Liver (tissue), 9 donors: Measurements from ENCODE around the gene APEX1. TPM values are rescaled to one million over a fixed set of nuclear protein-coding genes. Genes with fewer than 3 reads are reported as not detected.

Experiments used
- DNase-seq: peaks from one replicate; pipeline ENCODE4 v3.0.0-alpha.2; 2017; ENCODE audit warnings: low spot score
- H3K27ac ChIP-seq, 2 donors: one replicate each; pipeline ENCODE4 v1.7.0; 2013; ENCODE audit warnings: inconsistent platforms in 2 of 2, low read length in 2 of 2, control low read depth in 1 of 2, low read depth in 1 of 2, mild to moderate bottlenecking in 1 of 2
- H3K27me3 ChIP-seq, 4 donors: one replicate each; pipeline versions ENCODE4 v1.6.1 to v1.7.0; 2013; ENCODE audit warnings: low read length in 3 of 4, inconsistent platforms in 1 of 4, mild to moderate bottlenecking in 1 of 4, moderate library complexity in 1 of 4; ENCODE audit not compliant: control insufficient read depth in 4 of 4, insufficient read depth in 4 of 4
- H3K36me3 ChIP-seq, 4 donors: one replicate each; pipeline versions ENCODE4 v1.6.1 to v1.7.0; 2013; ENCODE audit warnings: low read length in 3 of 4, mild to moderate bottlenecking in 3 of 4, low read depth in 1 of 4, moderate library complexity in 1 of 4; ENCODE audit not compliant: control insufficient read depth in 4 of 4, insufficient read depth in 3 of 4
- H3K4me1 ChIP-seq, 4 donors: one replicate each; pipeline versions ENCODE4 v1.6.1 to v1.7.0; 2013; ENCODE audit warnings: low read length in 3 of 4, mild to moderate bottlenecking in 3 of 4, moderate library complexity in 1 of 4; ENCODE audit not compliant: control insufficient read depth in 4 of 4, insufficient read depth in 4 of 4
- H3K4me3 ChIP-seq, 3 donors: one replicate each; pipeline versions ENCODE4 v1.6.1 to v1.7.0; 2013; ENCODE audit warnings: low read length in 3 of 3, control low read depth in 1 of 3, low read depth in 1 of 3, mild to moderate bottlenecking in 1 of 3
- H3K9ac ChIP-seq, 2 donors: one replicate each; pipeline ENCODE4 v1.7.0; 2013; ENCODE audit warnings: low read length in 2 of 2, mild to moderate bottlenecking in 2 of 2, moderate library complexity in 2 of 2, control low read depth in 1 of 2, low read depth in 1 of 2
- H3K9me3 ChIP-seq, 4 donors: one replicate each; pipeline versions ENCODE4 v1.6.1 to v1.7.0; 2013; ENCODE audit warnings: low read length in 3 of 4; ENCODE audit not compliant: control insufficient read depth in 4 of 4
- EGR1 ChIP-seq, 2 donors: IDR thresholded peaks; 2 replicates each; pipeline ENCODE4 v1.6.1; 2016 to 2018; ENCODE audit warnings: antibody characterized with exemption in 2 of 2, low read depth in 2 of 2
- FOXA1 ChIP-seq: IDR thresholded peaks from 2 replicates; pipeline ENCODE4 v1.6.1; 2016; ENCODE audit warnings: antibody characterized with exemption
- FOXA2 ChIP-seq: IDR thresholded peaks from 2 replicates; pipeline ENCODE4 v1.6.1; 2016; ENCODE audit warnings: antibody characterized with exemption
- GABPA ChIP-seq, 2 donors: IDR thresholded peaks in 1 of 2; conservative IDR thresholded peaks in 1 of 2; 2 replicates each; pipeline ENCODE4 v1.6.1; 2016; ENCODE audit warnings: antibody characterized with exemption in 2 of 2, mild to moderate bottlenecking in 1 of 2, moderate library complexity in 1 of 2
- HNF4A ChIP-seq, 2 donors: conservative IDR thresholded peaks; 2 replicates each; pipeline ENCODE4 v1.6.1; 2016; ENCODE audit warnings: antibody characterized with exemption in 2 of 2, mild to moderate bottlenecking in 2 of 2
- JUND ChIP-seq, 2 donors: IDR thresholded peaks; 2 replicates each; pipeline ENCODE4 v1.6.1; 2016; ENCODE audit warnings: antibody characterized with exemption in 2 of 2
- NR2F2 ChIP-seq: IDR thresholded peaks from 2 replicates; pipeline ENCODE4 v1.6.1; 2016; ENCODE audit warnings: antibody characterized with exemption
- RAD21 ChIP-seq, 2 donors: IDR thresholded peaks; 2 replicates each; pipeline ENCODE4 v1.6.1; 2016; ENCODE audit warnings: antibody characterized with exemption in 2 of 2, mild to moderate bottlenecking in 2 of 2
- RXRA ChIP-seq, 2 donors: IDR thresholded peaks; 2 replicates each; pipeline ENCODE4 v1.6.1; 2017 to 2018; ENCODE audit warnings: antibody characterized with exemption in 2 of 2, mild to moderate bottlenecking in 1 of 2
- TAF1 ChIP-seq: conservative IDR thresholded peaks from 2 replicates; pipeline ENCODE4 v1.6.1; 2016; ENCODE audit warnings: antibody characterized with exemption, mild to moderate bottlenecking
- WGBS: extraction: QIAGEN DNeasy Blood & Tissue Kit; methylation state at CpG from one replicate; pipeline ENCODE4 v1.1.7; 2013; 5-methylcytosine and 5-hydroxymethylcytosine counted together
- polyA plus RNA-seq, 2 donors: library from polyadenylated mRNA; stranded (reverse) in 1 of 2; unstranded in 1 of 2; fragments of 200-250 nt in 1 of 2; fragments of >200 nt in 1 of 2; fragmentation: Nextera tagmentation in 1 of 2; extraction: Ambion mirVana in 1 of 2; gene quantifications; one replicate each; pipeline versions ENCODE4 v1.2.1 to v1.2.3, GENCODE V29; 2013 to 2015
- total RNA-seq, 2 donors: library from RNA; depleted of rRNA; stranded (reverse); fragments of >200 nt; gene quantifications; one replicate each; pipeline ENCODE4 v1.2.3, GENCODE V29; 2014
- TF ChIP-seq, protein P1 (sequence below): fragments of 150-350 bp; IDR thresholded peaks from 2 replicates; pipeline ENCODE4 v1.5.1; 2017; ENCODE audit warnings: improper control_type of control experiment, low read depth, low read length; ENCODE audit not compliant: missing input control
- TF ChIP-seq, protein P2 (sequence below): IDR thresholded peaks from 2 replicates; pipeline ENCODE4 v1.6.1; 2016; ENCODE audit warnings: antibody characterized with exemption
- TF ChIP-seq, protein P3 (sequence below): IDR thresholded peaks from 2 replicates; pipeline ENCODE4 v1.6.1; 2016; ENCODE audit warnings: antibody characterized with exemption
- TF ChIP-seq, protein P4 (sequence below): IDR thresholded peaks from 2 replicates; pipeline ENCODE4 v1.6.1; 2016; ENCODE audit warnings: antibody characterized with exemption
- TF ChIP-seq, protein P5 (sequence below): IDR thresholded peaks from 2 replicates; pipeline ENCODE4 v1.6.1; 2016; ENCODE audit warnings: antibody characterized with exemption, mild to moderate bottlenecking
- donor health status: healthy.
- donor health status: healthy.
- donor health status: healthy.
- donor health status: healthy.
- donor health status: healthy.

APEX1 gene
- total and polyA plus RNA-seq, 4 donors, result 32.4 to 64.5 (median 46.7) TPM

DNA sequence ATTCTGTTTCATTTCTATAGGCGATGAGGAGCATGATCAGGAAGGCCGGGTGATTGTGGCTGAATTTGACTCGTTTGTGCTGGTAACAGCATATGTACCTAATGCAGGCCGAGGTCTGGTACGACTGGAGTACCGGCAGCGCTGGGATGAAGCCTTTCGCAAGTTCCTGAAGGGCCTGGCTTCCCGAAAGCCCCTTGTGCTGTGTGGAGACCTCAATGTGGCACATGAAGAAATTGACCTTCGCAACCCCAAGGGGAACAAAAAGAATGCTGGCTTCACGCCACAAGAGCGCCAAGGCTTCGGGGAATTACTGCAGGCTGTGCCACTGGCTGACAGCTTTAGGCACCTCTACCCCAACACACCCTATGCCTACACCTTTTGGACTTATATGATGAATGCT lies 1.9 kb downstream of the APEX1 start:
- H3K9me3 ChIP-seq, result no peaks in the 10 kb centered on the region
- DNase-seq, result no peak
- 86% methylated on average over 13 of the region's 13 CpGs for WGBS

DNA sequence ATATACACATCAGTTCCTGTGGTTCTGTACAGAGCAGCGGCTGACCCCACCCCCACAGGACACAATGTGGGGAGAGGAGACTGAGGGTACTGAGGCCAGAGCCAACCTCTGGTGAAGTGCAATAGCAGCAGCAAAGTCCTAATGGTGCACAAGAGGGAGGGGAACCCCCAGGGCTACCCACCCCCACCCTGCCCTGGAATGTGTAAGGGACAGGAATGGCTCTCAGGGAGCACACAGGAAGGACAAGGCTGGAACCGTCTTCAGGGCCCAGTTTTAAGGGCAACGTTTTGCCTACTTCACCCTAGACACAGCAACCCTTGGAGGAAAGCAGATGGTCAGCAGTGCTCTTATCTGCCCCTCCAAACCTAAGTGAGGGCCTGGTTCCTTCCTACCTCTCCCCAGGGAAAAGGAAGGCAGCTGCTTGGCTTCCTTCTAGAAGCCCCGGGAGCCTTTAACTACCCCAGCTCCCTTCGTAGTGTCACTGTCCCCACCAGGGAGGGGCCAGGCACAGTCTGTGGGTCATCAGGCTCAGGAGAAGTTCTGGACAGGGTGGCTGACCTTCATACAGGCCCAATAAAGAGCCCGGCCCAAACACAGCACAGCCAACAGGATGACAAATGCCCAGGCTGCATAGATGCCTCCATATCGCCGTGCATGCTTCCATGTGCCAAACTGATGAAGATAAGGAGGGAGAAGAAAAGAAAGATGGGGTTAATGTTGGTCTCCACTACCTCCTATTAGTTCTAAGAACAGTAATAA lies 3.2 kb downstream of the APEX1 start:
- H3K27ac ChIP-seq, result no peak overlapping the region

More for the DNA sequence above, 1.9 kb downstream of the APEX1 start:
- peaks cover 7 to 33% (median 29%) of the 10 kb centered on the region in 4 donors for H3K36me3 ChIP-seq
- H3K27ac ChIP-seq, result no peak overlapping the region
- no peaks in the 10 kb centered on the region for H3K27me3 ChIP-seq
- H3K4me3 ChIP-seq, result no peak overlapping the region
- no peak overlapping the region for H3K9ac ChIP-seq
- TF ChIP-seq NR2F2, result no peak
- no peak for TF ChIP-seq HNF4A (conservative IDR thresholded peaks at IDR 0.05)
- no peak for TF ChIP-seq TAF1
- H3K4me1 ChIP-seq, result peaks cover 4 to 36% (median 26%) of the 10 kb centered on the region in 4 donors

DNA sequence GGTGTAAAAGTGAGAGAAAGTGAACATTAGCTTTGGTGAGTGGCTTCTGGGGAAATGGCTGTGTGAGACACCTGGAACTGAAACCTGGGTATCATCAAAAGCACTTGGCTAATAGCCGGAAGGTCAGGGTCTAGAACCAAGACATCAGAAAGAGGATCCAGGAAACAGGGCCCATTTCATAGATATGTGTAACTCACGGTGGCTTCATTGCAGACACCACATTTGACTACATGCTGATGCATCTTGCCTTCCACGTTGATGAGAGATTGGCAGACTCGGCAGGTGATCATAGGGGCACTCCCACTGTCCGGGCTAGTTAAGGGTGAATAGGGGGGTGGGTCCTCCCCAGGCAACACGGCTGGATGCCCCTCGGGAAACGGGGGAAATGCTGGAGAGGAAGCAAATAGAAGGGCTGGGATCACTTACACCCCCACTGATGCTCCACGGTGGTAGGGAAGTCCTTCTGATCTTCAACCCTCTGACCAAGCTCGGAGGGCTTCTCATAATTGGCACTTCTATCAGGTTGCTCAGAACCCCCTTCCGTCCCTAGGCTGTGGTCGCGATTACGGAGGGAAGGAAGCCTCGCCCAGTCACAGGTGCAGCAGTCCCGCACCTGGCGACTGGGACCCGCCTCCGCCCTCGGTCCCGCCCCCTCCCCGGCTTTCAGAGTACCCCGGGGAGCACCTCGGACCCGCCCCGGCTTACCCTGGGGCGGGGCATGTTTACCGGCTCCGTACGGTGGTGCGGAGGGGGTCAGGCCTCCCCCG lies 5.6 kb downstream of the APEX1 start:
- Histone ChIP-seq H3K36me3 (peaks cover 7 to 29% (median 26%) of the 10 kb centered on the region in 4 donors), H3K27ac (peak overlapping the region; percentile 79 to 89), H3K4me1 (peaks cover 0 to 29% (median 20%) of the 10 kb centered on the region in 4 donors), H3K27me3 (no peaks in the 10 kb centered on the region), H3K4me3 (peak overlapping the region; percentile 79 to 87 (median 82)), H3K9me3 (no peaks in the 10 kb centered on the region), H3K9ac (peak overlapping the region; percentile 59 to 76)
- WGBS, result 7% methylated on average over 32 of the region's 32 CpGs
- peak; percentile 61 for DNase-seq
- TF ChIP-seq HNF4A (conservative IDR thresholded peaks at IDR 0.05), result no peak
- no peak for TF ChIP-seq RXRA (IDR thresholded peaks at IDR 0.05)
- TF ChIP-seq, protein P1, sequence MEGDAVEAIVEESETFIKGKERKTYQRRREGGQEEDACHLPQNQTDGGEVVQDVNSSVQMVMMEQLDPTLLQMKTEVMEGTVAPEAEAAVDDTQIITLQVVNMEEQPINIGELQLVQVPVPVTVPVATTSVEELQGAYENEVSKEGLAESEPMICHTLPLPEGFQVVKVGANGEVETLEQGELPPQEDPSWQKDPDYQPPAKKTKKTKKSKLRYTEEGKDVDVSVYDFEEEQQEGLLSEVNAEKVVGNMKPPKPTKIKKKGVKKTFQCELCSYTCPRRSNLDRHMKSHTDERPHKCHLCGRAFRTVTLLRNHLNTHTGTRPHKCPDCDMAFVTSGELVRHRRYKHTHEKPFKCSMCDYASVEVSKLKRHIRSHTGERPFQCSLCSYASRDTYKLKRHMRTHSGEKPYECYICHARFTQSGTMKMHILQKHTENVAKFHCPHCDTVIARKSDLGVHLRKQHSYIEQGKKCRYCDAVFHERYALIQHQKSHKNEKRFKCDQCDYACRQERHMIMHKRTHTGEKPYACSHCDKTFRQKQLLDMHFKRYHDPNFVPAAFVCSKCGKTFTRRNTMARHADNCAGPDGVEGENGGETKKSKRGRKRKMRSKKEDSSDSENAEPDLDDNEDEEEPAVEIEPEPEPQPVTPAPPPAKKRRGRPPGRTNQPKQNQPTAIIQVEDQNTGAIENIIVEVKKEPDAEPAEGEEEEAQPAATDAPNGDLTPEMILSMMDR, result no peak
- no peak for TF ChIP-seq RAD21 (IDR thresholded peaks at IDR 0.05)
- no peak for TF ChIP-seq FOXA2
- TF ChIP-seq, protein P2, sequence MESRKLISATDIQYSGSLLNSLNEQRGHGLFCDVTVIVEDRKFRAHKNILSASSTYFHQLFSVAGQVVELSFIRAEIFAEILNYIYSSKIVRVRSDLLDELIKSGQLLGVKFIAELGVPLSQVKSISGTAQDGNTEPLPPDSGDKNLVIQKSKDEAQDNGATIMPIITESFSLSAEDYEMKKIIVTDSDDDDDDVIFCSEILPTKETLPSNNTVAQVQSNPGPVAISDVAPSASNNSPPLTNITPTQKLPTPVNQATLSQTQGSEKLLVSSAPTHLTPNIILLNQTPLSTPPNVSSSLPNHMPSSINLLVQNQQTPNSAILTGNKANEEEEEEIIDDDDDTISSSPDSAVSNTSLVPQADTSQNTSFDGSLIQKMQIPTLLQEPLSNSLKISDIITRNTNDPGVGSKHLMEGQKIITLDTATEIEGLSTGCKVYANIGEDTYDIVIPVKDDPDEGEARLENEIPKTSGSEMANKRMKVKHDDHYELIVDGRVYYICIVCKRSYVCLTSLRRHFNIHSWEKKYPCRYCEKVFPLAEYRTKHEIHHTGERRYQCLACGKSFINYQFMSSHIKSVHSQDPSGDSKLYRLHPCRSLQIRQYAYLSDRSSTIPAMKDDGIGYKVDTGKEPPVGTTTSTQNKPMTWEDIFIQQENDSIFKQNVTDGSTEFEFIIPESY, result no peak
- TF ChIP-seq, protein P3, sequence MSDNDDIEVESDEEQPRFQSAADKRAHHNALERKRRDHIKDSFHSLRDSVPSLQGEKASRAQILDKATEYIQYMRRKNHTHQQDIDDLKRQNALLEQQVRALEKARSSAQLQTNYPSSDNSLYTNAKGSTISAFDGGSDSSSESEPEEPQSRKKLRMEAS, result no peak
- no peak for TF ChIP-seq GABPA (IDR thresholded peaks at IDR 0.05 in 1 of 2, conservative IDR thresholded peaks at IDR 0.05 in 1 of 2)
- TF ChIP-seq NR2F2, result no peak

More for the DNA sequence above, 3.2 kb downstream of the APEX1 start:
- H3K4me3 ChIP-seq, result no peak overlapping the region
- 75% methylated on average over 8 of the region's 8 CpGs for WGBS
- no peaks in the 10 kb centered on the region for H3K9me3 ChIP-seq
- peaks cover 7 to 29% (median 26%) of the 10 kb centered on the region in 4 donors for H3K36me3 ChIP-seq
- H3K4me1 ChIP-seq, result peaks cover 4 to 37% (median 28%) of the 10 kb centered on the region in 4 donors
- TF ChIP-seq FOXA1, result no peak
- no peak for TF ChIP-seq JUND (IDR thresholded peaks at IDR 0.05)
- TF ChIP-seq, protein P4, sequence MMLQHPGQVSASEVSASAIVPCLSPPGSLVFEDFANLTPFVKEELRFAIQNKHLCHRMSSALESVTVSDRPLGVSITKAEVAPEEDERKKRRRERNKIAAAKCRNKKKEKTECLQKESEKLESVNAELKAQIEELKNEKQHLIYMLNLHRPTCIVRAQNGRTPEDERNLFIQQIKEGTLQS, result no peak
- no peak for TF ChIP-seq NR2F2
- no peak for TF ChIP-seq EGR1 (IDR thresholded peaks at IDR 0.05; ENCODE audit: low read depth in 2 of 2)
- TF ChIP-seq, protein P5, sequence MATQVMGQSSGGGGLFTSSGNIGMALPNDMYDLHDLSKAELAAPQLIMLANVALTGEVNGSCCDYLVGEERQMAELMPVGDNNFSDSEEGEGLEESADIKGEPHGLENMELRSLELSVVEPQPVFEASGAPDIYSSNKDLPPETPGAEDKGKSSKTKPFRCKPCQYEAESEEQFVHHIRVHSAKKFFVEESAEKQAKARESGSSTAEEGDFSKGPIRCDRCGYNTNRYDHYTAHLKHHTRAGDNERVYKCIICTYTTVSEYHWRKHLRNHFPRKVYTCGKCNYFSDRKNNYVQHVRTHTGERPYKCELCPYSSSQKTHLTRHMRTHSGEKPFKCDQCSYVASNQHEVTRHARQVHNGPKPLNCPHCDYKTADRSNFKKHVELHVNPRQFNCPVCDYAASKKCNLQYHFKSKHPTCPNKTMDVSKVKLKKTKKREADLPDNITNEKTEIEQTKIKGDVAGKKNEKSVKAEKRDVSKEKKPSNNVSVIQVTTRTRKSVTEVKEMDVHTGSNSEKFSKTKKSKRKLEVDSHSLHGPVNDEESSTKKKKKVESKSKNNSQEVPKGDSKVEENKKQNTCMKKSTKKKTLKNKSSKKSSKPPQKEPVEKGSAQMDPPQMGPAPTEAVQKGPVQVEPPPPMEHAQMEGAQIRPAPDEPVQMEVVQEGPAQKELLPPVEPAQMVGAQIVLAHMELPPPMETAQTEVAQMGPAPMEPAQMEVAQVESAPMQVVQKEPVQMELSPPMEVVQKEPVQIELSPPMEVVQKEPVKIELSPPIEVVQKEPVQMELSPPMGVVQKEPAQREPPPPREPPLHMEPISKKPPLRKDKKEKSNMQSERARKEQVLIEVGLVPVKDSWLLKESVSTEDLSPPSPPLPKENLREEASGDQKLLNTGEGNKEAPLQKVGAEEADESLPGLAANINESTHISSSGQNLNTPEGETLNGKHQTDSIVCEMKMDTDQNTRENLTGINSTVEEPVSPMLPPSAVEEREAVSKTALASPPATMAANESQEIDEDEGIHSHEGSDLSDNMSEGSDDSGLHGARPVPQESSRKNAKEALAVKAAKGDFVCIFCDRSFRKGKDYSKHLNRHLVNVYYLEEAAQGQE, result no peak
- no peak for TF ChIP-seq RAD21 (IDR thresholded peaks at IDR 0.05)
- TF ChIP-seq HNF4A (conservative IDR thresholded peaks at IDR 0.05), result no peak
- no peak for DNase-seq
- no peaks in the 10 kb centered on the region for H3K27me3 ChIP-seq
- H3K9ac ChIP-seq, result no peak overlapping the region
